ENCODE measurements around the gene MRPS18A. TPM values are rescaled to one million over a fixed set of nuclear protein-coding genes. Genes with fewer than 3 reads are reported as not detected.

The MRPS18A gene
- total and polyA plus RNA-seq, 2 of the 13 experiments (the other 11 are each of a cell fraction or from before 2014, with no cell fraction given), result 87.8 to 89.1 TPM

GRCh38 chr6:43706788-43707187, 19.2 kb upstream of the MRPS18A start (continued):
- TF ChIP-seq MAX (IDR thresholded peaks at IDR 0.05) (no peak), ZNF605 (CRISPR knock-in tag; IDR thresholded peaks at IDR 0.05) (no peak), ARID2 (CRISPR knock-in tag; IDR thresholded peaks at IDR 0.05; ENCODE audit: borderline replicate concordance) (no peak), ZNF768 (CRISPR knock-in tag; IDR thresholded peaks at IDR 0.05) (no peak), KIAA2018 (CRISPR knock-in tag; IDR thresholded peaks at IDR 0.05; ENCODE audit: borderline replicate concordance) (no peak), HDAC2 (CRISPR knock-in tag; IDR thresholded peaks at IDR 0.05) (0 out of 2 replicates have a peak, but pooled peaks have one; percentile 19), MED1 (CRISPR knock-in tag; IDR thresholded peaks at IDR 0.05) (no peak), CTCF (CRISPR knock-in tag; IDR thresholded peaks at IDR 0.05) (no peak), HBP1 (CRISPR knock-in tag; IDR thresholded peaks at IDR 0.05; ENCODE audit: low read depth) (peak; percentile 71; the same call in 1 of the 2 replicates), NFE2 (CRISPR knock-in tag; IDR thresholded peaks at IDR 0.05) (no peak), SKIL (CRISPR knock-in tag; IDR thresholded peaks at IDR 0.05; ENCODE audit: borderline replicate concordance) (peak; percentile 71; the same call in 1 of the 2 replicates), ZNF275 (CRISPR knock-in tag; IDR thresholded peaks at IDR 0.05; ENCODE audit: borderline replicate concordance) (no peak), ZNF296 (CRISPR knock-in tag; conservative IDR thresholded peaks at IDR 0.05) (no peak), U2AF1 (optimal IDR thresholded peaks at IDR 0.05; ENCODE audit: low read depth, low read length) (no peak), ZNF616 (CRISPR knock-in tag; IDR thresholded peaks at IDR 0.05; ENCODE audit: low read depth) (no peak)

Data from HepG2 (cell line).